SH-SY5Y (cell line): Measurements from ENCODE around the gene ETS1.

Experiments used
- GATA2 ChIP-seq: IDR thresholded peaks from 2 replicates; pipeline ENCODE4 v1.6.1; 2011; ENCODE audit warnings: mild to moderate bottlenecking, low read depth, low read length
- GATA3 ChIP-seq: IDR thresholded peaks from 2 replicates; pipeline ENCODE4 v1.6.1; 2011; ENCODE audit warnings: low read depth, mild to moderate bottlenecking, low read length, moderate library complexity

- TF ChIP-seq GATA3 (no peak), GATA2 (no peak)
Observed at GRCh38 chr11:128481135-128481534, 106.2 kb downstream of the ETS1 start.
